ENCODE results near the gene LRTM1.

The LRTM1 gene

DNA sequence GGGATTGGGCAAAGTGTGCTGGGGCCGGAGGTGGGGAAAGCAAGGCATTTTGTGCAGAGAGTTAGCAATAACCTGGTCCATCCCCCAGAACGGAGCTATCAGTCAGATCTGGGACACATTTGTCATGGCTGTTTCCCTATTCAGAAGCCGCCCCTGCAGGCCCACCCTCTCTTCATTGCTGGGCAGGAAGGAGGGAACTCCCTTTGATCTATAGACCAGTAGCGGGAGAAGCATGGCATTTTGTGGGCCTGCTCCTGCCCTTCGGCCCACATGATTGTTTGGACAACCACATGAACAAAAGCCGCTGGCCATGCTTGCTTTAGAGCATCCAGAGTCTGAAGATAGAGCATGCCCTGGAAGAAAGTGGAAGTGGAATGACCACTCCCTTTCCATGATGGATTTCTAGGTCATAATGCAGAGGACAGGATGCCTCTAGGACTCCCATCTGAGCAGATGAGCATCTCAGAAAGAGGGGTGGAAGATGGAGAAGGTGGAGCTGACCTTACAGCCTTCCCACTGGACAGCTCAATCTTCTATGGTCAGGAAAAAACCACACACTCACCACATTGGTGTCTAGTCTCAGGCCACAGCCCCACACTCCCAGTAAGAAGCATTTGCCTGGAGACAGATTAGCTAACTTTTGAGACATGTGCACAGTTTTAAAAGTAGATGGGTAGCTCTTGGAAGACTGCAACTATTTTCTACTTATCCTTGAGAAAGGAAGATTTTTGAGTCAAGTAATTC is 11.9 kb upstream of the LRTM1 start:
- DNase-seq (ENCODE audit: low read depth in 2 of 2), result no peak

DNA sequence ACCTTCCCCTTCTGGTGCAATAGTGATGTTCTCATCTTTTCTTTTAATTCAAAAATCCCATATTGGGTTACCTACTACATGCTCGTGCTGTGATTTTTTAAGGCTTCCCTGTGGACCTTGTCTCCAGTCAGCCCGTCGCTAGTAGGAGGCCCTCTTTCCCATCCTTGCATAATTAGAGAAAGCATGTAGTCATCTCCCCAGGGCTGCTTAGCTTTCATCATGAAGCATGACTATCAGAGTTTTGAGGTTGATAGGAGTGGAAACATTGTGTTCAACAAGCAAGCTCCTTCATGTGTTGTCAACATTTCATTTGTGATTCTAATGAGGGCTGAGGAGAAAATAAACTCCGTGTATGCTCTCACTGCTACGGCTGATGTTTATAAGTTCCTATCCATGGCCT is 8.7 kb upstream of the LRTM1 start:
- no peak for DNase-seq (ENCODE audit: low read depth in 2 of 2)

DNA sequence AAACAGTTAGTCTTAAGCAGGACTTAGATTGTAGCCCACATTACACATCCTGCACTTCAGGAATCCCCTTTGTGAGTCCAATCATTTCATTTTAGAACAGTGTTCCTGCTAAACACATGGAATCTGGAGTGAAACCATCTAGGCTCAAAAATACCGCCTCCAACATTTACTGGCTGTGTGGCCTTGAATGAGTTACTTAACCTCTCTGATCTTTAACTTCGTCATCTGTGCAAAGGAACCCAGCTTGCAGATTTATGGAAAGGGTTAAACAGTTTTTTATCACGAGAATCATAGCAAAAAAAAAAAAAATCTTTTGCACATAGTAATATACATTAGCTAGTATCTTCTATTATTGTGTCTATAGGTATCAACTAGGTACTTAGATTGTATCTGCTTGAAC is 8.0 kb upstream of the LRTM1 start:
- no peak for DNase-seq (ENCODE audit: low read depth in 2 of 2)

DNA sequence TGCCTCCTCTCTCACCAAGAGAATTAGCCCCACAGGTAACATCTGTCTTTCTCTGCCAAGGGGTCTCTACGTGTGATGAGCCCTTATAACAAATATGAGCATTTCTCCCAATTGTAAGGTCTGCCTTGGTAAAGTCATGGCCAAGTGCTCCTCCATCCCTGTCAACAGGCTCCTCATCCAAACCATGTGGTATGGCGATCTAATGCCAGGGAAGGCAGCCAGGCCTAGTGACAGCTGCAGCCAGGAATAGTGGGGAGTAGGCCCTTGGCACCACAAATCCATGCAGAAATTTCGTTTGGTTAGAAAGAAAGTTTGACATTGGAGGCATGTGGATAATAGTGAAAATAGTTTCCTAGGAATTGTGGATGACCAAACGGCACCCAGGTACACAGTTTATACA is 4.7 kb upstream of the LRTM1 start:
- no peak for DNase-seq (ENCODE audit: low read depth in 2 of 2)

DNA sequence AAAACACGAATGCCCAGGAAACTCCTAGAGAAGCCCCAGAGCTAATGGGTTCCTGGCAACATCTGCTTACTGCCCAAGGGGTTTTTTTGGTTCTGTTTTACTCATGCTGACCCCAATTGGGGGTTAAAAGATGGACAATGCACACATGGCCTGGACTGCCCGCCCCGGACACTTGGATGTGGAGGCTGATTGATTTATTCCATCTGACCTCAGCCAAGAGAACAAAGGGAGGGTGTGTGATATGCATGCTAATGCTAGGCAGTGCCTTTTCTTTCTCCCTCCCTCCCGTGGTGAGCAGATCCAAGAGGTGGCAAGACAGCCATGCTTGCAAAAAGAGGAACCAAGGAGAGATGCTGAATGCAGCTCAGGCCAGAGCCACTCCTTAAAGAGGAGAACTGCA is 3.3 kb upstream of the LRTM1 start:
- DNase-seq (ENCODE audit: low read depth in 2 of 2), result no peak

DNA sequence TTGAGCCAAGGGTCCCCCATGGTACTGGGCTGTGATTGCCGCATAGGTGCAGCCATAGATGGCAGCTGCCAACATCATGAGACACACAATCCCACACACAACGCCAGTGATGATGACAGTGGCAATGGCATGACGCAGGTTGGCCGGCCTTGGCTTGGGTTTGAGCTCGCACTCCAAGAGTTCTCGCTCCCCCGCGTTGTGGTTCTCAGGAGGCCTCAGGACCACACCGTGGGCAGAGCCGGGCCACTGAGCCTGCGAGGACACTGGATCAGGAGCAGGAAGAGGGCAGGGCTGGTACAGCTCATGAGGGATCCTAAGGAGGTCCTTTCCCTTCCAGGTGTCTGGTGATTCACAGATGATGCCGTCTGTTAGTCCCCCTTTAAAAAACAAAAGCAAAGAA is 9.3 kb downstream of the LRTM1 start:
- no peak for DNase-seq (ENCODE audit: low read depth in 2 of 2)

DNA sequence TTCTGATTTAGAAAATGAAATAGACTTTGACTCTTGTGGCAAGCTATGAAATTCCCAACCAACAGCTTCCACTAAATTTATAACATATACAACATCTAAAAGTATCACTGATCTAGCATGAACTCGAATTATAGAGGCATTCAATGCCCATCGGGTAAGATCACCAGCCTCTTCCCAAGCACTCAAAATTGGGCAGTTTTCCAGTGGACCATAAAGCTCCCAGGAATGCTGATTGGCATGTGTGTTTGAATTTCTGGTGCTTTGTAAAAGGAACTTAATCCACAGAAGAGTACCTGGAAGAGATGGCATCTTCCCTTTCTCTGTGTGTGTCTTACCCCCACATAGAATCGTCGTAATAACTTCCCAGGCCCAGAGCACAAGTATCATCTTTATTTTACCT is 10.0 kb downstream of the LRTM1 start:
- DNase-seq (ENCODE audit: low read depth in 2 of 2), result no peak

DNA sequence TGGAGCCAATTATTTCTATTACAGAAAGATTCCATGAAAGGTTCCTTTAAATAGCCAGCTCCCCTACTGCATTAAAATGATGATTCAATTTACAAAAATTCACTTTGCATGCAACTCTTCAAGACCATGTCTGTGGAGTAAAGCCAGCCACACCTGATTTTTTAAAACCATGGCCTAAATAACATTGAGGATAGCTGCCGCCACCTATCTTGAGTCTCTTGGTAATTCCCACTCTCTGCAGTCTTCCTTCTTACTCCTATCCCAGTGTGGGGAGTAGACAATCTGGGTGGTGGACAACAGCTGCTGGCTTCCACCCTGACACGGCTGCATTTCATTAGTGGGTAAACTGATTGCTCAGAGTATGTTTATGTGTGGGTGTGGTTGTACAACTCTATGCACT is 10.7 kb downstream of the LRTM1 start:
- DNase-seq (ENCODE audit: low read depth in 2 of 2), result no peak

DNA sequence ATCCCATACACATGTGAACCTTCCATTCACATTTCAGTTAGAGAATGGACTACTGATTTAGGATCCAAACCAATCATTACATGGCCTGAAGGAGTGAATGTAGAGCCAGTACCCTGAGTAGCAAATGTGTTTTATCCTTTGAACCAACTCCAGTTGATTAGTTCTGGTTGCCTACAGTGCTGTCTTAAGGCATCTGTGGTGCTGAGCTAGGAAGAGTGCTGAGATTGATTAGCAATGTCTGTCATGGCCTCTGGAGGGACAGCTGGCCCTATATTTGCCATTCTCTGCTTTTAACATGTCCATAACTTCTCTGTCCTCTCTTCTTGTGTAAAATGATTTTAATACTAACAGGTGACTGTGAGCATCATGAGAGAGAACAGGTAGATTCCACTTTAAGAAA is 11.1 kb downstream of the LRTM1 start:
- DNase-seq (ENCODE audit: low read depth in 2 of 2), result no peak

DNA sequence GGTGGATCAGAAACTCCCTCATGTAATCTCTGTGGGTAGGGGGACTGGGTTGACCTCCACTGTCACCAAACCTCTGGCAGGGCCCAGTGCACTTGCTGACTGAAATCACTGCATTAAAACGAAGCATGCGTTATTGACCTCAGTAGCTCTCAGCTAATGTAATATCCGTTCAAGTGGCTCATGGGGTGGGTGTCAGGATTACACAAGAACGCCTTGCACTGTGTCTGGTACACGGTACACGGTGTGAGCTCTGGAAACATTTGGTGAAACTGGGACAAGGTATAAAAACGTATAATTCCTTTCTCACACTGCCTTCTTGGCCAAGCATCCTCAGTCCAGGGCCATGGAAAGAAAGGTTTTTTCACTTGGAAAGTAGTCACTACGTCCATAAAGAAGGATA is 11.9 kb downstream of the LRTM1 start:
- DNase-seq (ENCODE audit: low read depth in 2 of 2), result no peak

DNA sequence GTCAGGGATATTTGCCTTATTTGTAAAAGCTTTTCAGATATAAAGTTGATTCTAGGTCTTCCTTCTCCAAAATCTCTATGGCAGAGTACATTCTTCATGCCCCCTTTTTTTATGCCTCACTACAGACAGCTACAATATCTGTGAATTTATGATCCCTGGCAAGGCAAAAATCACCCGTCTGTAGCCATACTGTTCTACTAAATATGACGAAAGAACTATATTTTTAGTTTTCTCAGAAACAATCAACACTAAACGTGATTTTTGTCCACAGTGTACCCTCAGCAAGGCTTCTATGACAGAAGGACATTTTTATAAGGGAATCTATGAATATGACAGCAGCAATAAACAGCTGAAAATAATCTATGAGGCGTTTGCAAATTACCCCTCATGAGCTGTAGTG is 12.7 kb downstream of the LRTM1 start:
- no peak for DNase-seq (ENCODE audit: low read depth in 2 of 2)

DNA sequence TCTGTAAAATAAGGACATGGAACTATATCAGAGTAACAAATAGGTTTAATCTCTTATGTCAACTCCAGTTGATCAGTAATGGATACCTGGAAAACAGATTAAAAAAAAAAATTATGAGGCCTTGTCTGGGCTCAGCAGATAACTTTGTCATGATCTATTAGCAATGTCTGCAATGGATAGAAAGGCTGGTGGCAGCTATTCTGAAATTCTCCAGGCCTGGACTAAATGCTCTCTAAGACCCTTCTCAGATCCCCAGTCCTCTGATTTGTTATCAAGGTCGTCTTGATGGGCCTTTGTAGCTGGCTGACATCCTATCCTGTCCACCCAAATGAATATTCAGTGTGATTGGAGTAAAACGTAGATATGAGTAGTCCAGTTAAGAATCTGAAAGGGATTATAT is 13.7 kb downstream of the LRTM1 start:
- no peak for DNase-seq (ENCODE audit: low read depth in 2 of 2)

DNA sequence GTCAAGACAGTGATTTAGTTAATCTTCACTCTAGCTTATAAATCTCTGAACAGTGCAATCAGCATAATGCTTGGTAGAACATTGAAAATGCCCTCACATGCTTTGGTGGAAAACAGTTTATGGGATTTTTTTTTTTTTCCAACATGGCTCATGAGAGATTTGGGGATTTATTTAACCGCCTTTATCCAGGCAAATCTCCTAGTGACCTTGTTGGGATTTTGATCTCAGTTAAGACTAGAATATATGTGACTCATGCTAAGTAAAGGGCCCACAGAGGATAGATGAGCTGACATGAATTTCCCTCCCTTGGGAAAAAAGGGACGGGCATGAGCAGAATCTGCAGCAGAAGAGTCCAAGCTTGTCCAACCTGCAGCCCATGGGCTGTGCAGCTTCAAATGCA is 18.7 kb downstream of the LRTM1 start:
- no peak for DNase-seq (ENCODE audit: low read depth in 2 of 2)

DNA sequence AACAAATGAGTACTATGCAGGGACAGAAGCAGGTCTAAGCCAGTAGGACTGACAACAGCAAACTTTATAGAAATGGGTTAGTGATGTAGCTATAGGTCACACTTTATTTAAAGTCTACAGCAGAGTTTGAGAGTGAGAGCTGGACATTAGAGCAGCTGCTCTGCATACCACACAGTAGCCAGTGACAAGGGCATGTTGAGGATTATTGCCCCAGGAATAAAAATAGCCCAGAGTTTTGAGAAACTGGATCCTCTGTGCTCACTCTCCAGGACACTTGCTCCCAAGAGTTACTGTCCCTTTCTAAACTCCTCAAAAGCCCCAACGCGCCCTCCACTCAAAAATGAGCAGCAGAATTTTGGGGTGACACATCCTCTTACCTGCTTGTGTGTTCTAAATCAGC is 21.1 kb downstream of the LRTM1 start:
- no peak for DNase-seq (ENCODE audit: low read depth in 2 of 2)

DNA sequence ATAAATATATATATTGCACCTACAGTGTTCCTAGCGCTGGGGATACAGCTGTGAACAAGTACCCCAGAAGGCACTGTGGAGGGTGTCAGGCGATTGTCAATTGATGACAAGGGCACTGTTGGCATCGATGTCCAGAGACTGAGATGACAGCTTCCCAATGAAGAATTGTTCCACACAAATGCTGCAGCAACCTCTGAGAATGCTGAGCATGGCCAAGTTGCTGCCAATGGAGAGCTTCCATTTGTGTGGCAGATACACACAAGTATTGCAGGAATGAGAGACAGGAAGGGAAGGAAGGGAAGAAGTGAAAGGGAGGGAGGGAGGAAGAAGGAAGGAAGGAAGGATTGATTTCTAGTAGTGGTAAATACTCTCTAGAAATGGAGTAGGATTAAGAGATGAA is 21.9 kb downstream of the LRTM1 start:
- DNase-seq (ENCODE audit: low read depth in 2 of 2), result no peak

DNA sequence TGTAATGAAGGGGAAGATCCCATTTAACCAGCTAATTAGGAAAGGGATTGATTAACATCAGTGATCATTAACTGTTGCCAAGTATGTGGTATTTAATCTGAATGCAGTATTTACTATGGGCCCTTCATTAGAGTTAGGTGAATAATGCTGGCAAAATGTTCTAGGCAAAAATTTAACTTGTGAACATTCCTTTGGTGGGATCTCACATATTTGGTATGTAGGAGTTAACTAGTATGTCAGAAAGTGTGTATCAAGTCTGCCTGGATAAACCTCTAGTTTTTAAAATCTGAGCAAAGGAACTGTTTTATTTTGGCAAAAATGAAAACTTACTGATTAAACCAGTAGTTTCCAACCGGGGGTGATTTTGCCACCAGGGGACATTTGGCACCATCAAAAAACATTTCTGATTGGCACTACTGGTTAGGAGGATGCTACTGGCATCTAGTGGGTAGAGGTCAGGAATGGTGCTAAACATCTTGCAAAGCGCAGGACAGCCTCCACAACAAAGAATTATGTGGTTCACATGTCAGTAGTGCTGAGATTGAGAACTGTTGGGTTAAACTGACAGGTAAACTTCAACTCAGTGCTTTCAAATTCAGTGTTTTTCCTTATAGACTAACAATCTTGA is 22.5 kb downstream of the LRTM1 start:
- DNase-seq (ENCODE audit: low read depth in 2 of 2), result no peak

DNA sequence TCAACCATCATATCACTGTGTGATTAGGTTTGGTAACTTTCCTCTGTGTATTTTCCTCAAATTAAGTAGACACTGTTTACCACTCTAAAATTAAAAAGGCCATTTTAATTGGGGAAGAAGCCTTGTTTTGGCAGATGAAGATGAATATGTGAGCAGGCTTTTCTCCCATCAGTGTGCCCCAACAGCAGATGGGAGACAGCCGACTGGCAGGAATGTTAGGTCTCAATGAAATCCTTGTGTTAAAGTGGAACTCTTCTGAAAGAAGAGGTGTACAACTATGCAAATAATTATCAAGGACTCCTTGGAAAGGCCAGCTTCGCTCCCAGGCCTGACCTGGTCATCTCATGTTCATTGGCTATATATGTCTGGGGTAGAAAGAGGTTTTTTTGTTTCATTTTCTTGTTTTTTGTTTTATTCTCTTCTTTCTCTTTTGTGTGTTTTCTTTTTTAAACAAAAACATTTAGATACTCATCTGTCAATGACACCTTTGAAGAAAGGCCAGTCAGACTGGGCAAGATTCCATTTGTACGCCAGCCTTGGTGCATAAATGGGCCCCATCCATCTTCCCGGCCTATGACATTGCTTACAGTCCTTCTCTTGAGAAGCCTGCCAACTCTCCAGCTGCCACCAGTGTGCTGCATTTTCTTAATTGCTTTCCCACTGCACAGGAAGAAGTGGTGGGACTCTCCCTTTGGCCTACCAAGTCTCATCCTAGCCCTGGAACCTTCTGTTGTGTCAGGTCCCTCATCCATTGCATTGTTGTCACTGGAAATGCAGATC is 25.8 kb downstream of the LRTM1 start:
- DNase-seq (ENCODE audit: low read depth in 2 of 2), result no peak

DNA sequence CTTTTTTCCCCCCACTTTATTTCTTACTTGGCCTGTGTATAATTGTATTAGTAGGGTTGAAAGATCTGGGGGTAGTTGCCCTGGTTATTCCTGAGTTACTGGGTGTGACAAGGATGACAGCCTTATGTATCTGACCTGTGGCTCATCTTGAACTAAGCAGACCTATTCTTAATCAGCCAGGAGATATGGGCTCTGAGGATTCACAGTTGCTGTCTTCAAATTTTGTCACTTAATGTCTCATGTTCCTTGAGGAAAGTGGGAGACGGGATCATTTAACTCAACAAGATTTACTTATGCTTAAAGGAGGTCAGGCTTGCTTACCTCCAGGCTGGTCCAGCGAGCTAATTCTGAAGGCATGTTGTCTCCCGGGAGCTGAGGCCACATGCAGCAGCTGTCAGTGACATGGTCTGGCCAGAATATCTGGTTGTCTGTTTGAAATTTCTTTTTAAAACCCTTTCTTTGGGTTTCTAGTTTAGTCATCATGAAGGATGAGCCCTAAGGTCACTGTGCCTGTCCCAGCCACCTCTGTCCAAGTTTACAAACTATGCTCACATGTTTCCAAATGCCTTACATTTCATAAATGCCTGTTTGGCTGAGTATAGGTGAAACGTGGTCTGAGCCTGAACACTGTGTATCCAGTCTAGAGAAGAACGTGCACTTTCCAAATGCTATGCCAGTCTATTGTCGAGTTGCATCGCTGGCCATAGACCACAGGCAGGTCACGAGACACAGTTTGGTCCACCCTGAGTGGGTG is 26.8 kb downstream of the LRTM1 start:
- DNase-seq (ENCODE audit: low read depth in 2 of 2), result no peak

DNA sequence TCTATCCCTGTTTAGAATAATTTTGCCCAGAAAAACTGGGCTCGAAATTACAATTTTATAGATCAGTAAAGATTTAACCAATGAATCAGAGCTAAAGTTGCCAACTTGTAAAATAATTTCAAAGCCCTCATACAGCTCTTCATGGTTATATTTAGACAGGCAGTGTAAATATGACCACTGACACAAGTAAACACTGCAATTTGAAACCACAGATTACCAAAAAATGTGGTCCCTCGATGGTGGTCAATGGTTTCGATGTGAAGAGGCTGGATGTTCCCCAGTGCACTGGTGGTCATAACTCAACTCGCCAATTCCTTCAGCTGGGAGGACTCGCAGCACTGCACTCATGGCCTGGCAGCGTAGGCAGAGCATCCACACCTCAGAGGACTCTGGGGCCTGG is 28.6 kb downstream of the LRTM1 start:
- no peak for DNase-seq (ENCODE audit: low read depth in 2 of 2)

DNA sequence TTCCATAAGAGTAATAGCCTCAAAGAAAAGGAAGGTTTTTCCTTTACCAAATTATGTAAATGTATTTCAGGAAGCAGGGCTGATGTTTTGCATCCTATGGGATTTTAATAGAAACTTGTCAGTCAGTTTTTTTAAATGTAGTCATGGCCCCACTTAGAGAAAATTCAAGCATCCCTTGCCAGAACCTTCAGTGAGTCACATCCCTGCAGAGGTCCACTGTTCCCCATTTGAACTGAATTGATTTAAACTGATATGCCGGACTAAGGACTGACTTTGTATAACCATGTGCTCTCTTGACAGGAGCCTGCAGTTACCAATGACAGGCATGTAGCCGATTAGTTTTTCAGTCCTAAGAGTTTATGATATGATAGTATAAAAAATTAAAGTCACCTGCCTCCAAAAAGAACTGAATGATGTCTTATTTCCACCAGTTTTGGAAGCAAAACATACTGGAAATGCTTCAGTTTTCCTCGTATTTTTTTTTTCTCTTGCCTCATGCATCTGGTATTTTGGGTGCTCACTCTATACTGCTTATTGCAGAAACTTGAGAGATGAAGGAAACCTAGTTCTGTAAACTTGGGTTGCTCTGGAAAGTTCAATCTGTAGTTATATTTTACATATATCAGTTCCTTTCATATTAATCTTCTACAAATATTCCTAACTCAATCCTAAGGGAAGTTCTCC is 30.7 kb downstream of the LRTM1 start:
- no peak for DNase-seq (ENCODE audit: low read depth in 2 of 2)

DNA sequence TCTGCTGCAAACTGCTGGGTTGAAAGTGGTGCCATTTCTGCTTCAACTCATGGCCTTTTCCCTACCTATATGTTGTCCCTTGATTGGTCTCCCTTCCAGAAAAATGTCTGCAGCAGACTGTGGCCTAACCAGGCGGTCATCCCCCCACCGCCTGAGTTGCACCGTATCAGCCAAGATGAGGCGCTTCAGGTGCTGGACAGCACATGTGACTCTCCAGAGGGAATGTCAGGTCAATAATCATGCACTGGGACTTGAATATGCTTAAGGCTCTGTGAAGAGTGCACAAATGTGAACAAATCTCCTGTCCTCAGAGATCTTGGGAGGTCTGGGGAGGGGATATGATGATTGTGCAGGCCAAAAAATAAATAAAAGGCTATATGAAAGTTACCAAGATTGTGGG is 32.2 kb downstream of the LRTM1 start:
- DNase-seq (ENCODE audit: low read depth in 2 of 2), result no peak

DNA sequence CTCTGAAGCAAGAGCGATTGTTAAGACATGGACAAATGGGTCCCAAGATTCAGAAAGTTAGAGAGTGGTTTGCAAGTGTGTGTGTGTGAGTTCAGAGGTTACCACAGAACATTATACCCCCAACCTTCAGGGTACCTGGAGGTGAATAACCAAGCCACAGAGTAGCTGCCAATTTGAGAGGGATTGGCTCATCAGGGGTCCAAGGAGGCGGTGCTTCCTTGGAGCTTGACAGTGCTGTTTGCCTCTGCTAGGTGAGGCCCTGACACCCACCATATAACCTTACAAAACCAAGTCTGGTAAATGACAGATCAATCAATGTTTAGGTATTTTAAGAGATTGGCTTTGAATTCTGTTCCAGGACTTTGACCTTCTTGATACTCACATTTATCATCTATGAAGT is 35.7 kb downstream of the LRTM1 start:
- DNase-seq (ENCODE audit: low read depth in 2 of 2), result no peak
